ENCODE data around the gene CROCC2. TPM values are rescaled to one million over a fixed set of nuclear protein-coding genes. Genes with fewer than 3 reads are reported as not detected.

Gene CROCC2
- total RNA-seq: 0.30 TPM

- no peak for DNase-seq
Observed at GRCh38 chr2:240906141-240906910, at the start of gene CROCC2. Gene CROCC2 (plus strand): TSS chr2:240906336. CDS start chr2:240906514, 178 bp downstream.

DNA sequence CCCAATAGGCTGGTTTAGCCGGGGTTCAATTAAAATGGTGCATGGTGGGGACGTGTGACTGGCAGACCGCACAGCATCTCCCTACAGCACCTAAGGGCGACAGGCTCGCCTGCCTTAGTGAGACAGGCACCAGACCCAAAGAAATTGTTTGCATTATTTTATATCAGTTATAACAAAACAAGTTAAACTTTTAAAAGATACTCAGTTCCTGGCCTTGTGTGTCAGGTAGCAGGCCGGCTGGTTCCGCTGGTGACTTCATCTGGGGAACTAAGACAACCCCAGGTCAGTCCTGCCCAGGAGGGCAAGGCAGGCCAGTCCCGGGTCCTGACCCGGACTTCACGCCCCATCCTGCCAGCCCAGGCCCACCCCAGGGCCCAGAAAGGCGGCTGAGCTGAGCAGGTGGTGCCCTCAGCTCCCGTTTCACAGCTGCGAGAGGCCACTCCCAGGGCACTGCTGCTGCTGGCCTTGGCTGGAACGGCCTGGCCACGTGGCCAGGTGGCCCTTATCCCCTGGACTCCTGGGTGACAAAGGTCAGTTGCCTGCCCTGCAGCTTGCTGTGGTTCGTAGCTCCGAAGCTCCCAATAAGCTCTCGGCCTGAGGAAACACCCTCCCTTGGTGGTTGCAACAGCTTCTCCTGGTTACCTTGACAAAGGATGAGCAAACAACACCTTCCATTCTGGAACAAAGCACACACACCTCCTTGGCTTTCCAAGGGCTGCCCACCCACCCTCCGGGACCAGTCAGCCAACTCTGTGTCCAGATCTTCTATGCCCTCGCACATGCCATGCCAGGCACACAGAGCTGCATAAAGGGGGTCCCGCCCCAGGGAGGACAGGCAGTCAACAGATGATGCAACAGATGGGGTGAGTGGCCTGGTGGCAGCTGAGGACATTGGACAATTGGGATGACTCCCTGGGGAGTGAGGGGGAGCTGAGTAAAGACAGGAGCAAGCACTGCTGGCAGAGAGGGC, 48.8 kb upstream of the CROCC2 start:
- DNase-seq: no peak

DNA sequence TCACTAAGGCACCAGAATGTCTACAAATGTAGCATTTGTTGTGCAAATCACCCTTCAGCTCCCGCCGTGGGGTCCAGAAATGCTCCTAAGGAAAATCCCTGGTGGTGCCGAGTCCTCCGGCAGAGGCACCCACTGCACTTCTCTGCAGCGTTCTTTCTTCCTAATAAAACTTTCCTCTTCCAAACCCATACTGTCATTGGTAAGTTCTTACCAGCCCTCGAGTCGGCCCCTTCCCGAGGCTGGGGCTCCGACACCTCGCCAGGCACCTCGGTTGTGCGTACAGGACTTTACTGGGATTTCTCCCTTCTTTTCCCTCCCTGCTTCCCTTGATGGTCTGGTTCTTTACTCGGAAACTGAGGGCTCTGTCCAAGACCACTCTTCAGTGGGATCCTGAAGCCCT, 47.8 kb upstream of the CROCC2 start:
- DNase-seq: no peak

GRCh38 chr2:240858871-240859270, 47.3 kb upstream of the CROCC2 start:
- no peak for DNase-seq

DNA sequence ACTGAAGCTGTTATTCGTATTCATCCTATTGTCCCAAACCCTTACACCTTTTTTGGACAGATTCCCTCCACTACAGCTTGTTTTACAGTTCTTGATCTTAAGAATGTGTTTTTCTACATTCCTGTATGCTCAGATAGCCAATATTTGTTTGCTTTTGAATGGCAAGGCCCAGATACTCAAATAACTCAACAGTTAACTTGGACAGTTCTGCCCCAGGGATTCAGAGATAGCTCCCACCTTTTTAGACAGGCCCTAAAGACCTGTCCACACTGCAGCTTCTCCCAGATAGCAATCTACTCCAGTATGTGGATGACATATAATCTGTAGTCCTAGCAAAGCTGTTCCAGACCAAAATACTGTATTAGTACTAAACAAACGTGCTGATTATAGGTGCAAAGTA, 44.6 kb upstream of the CROCC2 start:
- no peak for DNase-seq

- DNase-seq: no peak
Observed at GRCh38 chr2:240864475-240864874, 41.7 kb upstream of the CROCC2 start.

GRCh38 chr2:240865391-240865790, 40.7 kb upstream of the CROCC2 start:
- no peak for DNase-seq

DNA sequence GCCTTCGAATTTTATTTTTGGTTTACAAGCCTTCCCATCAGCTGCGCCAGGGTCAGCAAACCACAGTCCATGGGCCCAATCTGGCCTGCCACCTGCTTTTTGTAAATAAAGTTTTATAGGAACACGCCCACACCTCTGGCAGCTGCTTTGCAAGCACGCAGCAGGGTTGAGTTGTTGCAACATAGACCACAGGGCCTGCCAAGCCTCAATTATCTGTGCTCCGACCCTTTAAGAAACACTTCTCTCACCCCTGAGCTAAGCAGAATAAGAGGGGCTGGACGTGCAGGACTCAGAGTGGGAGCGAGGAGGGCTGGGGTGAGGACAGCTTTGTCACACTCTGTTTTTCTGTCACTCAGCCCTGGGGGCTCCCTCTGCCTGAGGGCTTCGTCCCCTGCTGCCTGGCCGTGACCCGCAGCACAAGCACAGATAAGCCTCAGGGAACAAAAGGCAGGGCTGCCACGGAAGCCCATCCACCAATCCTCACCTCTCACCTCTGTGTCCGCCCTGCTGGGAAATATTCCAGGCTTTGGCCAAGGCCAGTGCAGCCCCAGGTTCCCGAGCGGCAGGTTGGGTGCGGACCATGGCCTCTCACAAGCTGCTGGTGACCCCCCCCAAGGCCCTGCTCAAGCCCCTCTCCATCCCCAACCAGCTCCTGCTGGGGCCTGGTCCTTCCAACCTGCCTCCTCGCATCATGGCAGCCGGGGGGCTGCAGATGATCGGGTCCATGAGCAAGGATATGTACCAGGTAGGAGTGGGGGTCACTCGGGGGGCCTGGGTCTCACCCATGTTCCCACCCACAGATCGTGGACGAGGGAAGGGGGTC, 37.6 kb upstream of the CROCC2 start, which contains the start of gene AGXT:
TSS of gene AGXT (plus strand) at position 539 of the 823 bp plus-strand sequence. CDS start at position 581, 42 bp downstream.
- no peak for DNase-seq

DNA sequence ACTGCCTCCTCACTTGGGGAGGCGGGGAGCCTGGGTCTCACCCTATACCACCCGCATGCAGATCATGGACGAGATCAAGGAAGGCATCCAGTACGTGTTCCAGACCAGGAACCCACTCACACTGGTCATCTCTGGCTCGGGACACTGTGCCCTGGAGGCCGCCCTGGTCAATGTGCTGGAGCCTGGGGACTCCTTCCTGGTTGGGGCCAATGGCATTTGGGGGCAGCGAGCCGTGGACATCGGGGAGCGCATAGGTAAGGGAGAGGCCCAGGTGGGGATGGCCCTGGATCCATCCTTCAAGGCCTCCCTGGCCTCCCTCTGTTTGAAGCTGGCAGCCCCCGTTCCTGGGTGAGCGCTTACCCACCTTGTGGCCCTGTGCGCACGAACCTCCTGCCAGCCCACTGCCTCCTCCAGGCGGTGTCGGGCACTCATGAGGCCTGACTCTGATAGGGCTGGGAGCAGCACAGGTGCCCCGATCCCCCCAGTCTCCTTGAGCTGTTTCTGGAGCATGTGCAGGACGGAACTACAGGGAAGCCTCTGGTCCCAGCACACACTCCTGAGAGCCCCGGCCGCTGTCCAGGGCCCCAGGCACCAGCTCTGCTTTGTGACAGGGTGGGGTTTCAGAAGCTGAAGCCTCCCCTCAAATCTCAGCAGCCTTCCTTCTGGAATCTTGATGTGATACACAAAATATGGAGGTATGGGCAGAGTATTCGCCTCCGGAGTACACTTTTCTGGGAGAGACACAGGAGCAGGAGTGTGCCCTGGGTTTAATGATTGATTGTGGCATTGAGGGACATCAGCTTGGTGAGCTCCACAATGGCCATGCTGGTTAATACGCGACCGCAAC, 36.8 kb upstream of the CROCC2 start:
- DNase-seq: no peak

DNA sequence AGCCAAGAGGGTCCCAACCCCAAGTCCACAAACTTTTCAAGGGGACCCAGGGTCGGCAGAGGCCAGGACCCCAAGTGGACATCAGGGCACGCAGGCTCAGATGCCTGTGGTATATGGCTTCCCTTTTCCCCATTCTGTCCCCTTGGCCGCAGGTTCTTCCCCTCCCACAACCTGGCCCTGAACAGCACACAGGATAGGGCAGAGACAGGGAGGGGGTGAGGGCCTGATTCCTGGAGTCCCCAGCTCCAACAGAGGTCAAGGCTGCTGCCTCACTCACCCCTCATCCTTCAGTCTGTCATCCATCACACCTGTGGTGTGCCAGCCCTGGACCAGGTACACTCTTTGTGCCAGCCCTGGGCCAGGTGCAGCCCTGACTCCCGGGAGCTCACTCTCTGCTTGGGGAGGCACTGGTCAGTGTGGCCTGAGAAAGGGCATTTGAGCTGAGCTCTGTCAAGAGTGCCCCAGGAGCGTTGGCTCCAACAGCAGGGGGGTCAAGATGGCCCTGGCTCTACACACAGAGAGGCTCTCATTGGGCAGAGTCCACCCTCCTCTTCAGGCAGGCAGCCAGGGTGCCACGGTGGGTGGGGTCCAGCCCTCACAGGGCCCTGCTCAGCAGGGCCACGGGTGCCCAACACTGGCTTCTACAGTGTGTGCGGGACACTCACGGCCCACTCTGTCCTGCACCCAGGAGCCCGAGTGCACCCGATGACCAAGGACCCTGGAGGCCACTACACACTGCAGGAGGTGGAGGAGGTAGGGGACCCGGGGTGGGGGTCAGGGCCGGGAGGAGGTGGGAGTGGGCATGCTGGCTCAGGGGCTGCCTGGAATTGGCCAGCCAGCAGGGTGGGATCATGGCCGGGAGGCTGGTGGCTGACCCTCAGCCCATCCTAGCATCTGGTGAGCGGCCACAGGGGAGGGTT, 35.9 kb upstream of the CROCC2 start:
- DNase-seq: no peak

- DNase-seq: no peak
Observed at GRCh38 chr2:240871071-240871958, 34.8 kb upstream of the CROCC2 start.

GRCh38 chr2:240872317-240873097, 33.6 kb upstream of the CROCC2 start:
- DNase-seq: no peak

- no peak for DNase-seq
Observed at GRCh38 chr2:240873098-240873788, 32.9 kb upstream of the CROCC2 start.

GRCh38 chr2:240873805-240874714, 32.1 kb upstream of the CROCC2 start:
- DNase-seq: no peak

- DNase-seq: no peak
Observed at GRCh38 chr2:240874715-240875227, 31.4 kb upstream of the CROCC2 start.
